Vagina (tissue), 2 donors: ENCODE results near the gene SCARF2.

ENCODE experiments used
- CTCF ChIP-seq, 3 experiments: fragments of 450-650 bp in 2 of 3; fragments of 200-600 bp in 1 of 3; sonication (generic) in 1 of 3; IDR thresholded peaks; one replicate each; pipeline ENCODE4 v1.5.1; 2017 to 2019; ENCODE audit warnings: antibody characterized with exemption in 3 of 3, mild to moderate bottlenecking in 2 of 3, moderate library complexity in 2 of 3
- POLR2A ChIP-seq, 2 donors: fragments of 450-650 bp; IDR thresholded peaks; one replicate each; pipeline ENCODE4 v1.6.1; 2017; ENCODE audit warnings: antibody characterized with exemption in 2 of 2, mild to moderate bottlenecking in 2 of 2, moderate library complexity in 2 of 2
- POLR2AphosphoS5 ChIP-seq, 2 donors: sonication (generic); formaldehyde crosslinking; IDR thresholded peaks; one replicate each; pipeline ENCODE4 v1.9.0; 2017; ENCODE audit warnings: antibody characterized with exemption in 2 of 2, mild to moderate bottlenecking in 2 of 2, low read depth in 1 of 2; ENCODE audit not compliant: insufficient read depth in 1 of 2

- no peak for TF ChIP-seq CTCF (IDR thresholded peaks at IDR 0.05)
- no peak for TF ChIP-seq POLR2A (IDR thresholded peaks at IDR 0.05)
- TF ChIP-seq POLR2AphosphoS5 (IDR thresholded peaks at IDR 0.05; ENCODE audit: insufficient read depth in 1 of 2, low read depth in 1 of 2): no peak
Measured at GRCh38 chr22:20449819-20450550, 12.4 kb upstream of the SCARF2 start.
